WTC11 (cell line): ENCODE measurements around the gene PLEKHM3.

Source experiments
- IRF2 ChIP-seq: sonication (generic); formaldehyde crosslinking; IDR thresholded peaks from 2 replicates; pipeline ENCODE4 v1.8.0; 2022; ENCODE audit warnings: low read depth, missing genetic modification reagents, borderline replicate concordance
- JUN ChIP-seq: sonication (generic); formaldehyde crosslinking; IDR thresholded peaks from 2 replicates; pipeline ENCODE4 v1.8.0; 2023; ENCODE audit warnings: mild to moderate bottlenecking, missing genetic modification reagents
- RELA ChIP-seq: sonication (generic); formaldehyde crosslinking; IDR thresholded peaks from 2 replicates; pipeline ENCODE4 v1.8.1; 2022; ENCODE audit warnings: missing genetic modification reagents, mild to moderate bottlenecking, borderline replicate concordance
- SP1 ChIP-seq: sonication (generic); formaldehyde crosslinking; conservative IDR thresholded peaks from 2 replicates; pipeline ENCODE4 v1.8.1; 2022; ENCODE audit warnings: missing genetic modification reagents
- TEAD4 ChIP-seq: sonication (generic); formaldehyde crosslinking; IDR thresholded peaks from 2 replicates; pipeline ENCODE4 v1.8.0; 2022; ENCODE audit warnings: mild to moderate bottlenecking, missing genetic modification reagents
- ZNF416 ChIP-seq: fragments of 250-450 bp; sonication (Bioruptor Pico); IDR thresholded peaks from 2 replicates; pipeline ENCODE4 v1.9.0; 2021; ENCODE audit warnings: mild to moderate bottlenecking, inconsistent platforms
- TF ChIP-seq, protein P1 (sequence below): fragments of 200-600 bp; IDR thresholded peaks from 2 replicates; pipeline ENCODE4 v1.8.0; 2022; ENCODE audit warnings: antibody characterized with exemption
- TF ChIP-seq, protein P2 (sequence below): sonication (generic); formaldehyde crosslinking; IDR thresholded peaks from 2 replicates; pipeline ENCODE4 v1.8.1; 2022; ENCODE audit warnings: low read depth, mild to moderate bottlenecking, moderate library complexity, missing genetic modification reagents, borderline replicate concordance
- TF ChIP-seq, protein P3 (sequence below): sonication (generic); formaldehyde crosslinking; IDR thresholded peaks from 2 replicates; pipeline ENCODE4 v1.8.0; 2023; ENCODE audit warnings: mild to moderate bottlenecking, missing genetic modification reagents
- TF ChIP-seq, protein P4 (sequence below): fragments of 250-450 bp; sonication (Bioruptor Pico); conservative IDR thresholded peaks from 2 replicates; pipeline ENCODE4 v1.9.0; 2021; ENCODE audit warnings: mild to moderate bottlenecking

DNA sequence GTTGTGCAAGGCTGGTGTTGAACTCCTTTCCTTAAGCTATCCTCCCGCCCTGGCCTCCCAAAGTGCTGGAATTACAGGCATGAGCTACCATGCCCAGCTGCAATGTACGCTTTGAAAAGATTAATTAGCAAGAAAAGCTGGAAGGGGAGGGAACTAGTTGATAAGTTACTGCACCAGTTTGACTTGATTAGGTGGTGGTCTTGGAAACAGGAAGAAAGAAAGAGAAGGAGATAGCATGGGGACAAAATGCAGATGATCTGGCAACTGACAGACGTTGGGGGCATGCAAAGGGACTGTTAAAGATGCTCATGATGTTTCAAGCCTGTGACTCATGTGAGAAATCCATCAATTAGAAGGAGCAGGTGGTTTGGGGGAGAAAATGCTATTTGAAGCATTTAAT, 68.6 kb downstream of the PLEKHM3 start:
- TF ChIP-seq IRF2 (CRISPR knock-in tag) (no peak), ZNF416 (no peak), RELA (CRISPR knock-in tag) (no peak), TEAD4 (CRISPR knock-in tag) (no peak), SP1 (CRISPR knock-in tag) (no peak), JUN (CRISPR knock-in tag) (no peak)
- TF ChIP-seq, protein P1, sequence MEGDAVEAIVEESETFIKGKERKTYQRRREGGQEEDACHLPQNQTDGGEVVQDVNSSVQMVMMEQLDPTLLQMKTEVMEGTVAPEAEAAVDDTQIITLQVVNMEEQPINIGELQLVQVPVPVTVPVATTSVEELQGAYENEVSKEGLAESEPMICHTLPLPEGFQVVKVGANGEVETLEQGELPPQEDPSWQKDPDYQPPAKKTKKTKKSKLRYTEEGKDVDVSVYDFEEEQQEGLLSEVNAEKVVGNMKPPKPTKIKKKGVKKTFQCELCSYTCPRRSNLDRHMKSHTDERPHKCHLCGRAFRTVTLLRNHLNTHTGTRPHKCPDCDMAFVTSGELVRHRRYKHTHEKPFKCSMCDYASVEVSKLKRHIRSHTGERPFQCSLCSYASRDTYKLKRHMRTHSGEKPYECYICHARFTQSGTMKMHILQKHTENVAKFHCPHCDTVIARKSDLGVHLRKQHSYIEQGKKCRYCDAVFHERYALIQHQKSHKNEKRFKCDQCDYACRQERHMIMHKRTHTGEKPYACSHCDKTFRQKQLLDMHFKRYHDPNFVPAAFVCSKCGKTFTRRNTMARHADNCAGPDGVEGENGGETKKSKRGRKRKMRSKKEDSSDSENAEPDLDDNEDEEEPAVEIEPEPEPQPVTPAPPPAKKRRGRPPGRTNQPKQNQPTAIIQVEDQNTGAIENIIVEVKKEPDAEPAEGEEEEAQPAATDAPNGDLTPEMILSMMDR: no peak
- TF ChIP-seq, protein P2, sequence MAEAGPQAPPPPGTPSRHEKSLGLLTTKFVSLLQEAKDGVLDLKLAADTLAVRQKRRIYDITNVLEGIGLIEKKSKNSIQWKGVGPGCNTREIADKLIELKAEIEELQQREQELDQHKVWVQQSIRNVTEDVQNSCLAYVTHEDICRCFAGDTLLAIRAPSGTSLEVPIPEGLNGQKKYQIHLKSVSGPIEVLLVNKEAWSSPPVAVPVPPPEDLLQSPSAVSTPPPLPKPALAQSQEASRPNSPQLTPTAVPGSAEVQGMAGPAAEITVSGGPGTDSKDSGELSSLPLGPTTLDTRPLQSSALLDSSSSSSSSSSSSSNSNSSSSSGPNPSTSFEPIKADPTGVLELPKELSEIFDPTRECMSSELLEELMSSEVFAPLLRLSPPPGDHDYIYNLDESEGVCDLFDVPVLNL (CRISPR knock-in tag): no peak
- TF ChIP-seq, protein P3, sequence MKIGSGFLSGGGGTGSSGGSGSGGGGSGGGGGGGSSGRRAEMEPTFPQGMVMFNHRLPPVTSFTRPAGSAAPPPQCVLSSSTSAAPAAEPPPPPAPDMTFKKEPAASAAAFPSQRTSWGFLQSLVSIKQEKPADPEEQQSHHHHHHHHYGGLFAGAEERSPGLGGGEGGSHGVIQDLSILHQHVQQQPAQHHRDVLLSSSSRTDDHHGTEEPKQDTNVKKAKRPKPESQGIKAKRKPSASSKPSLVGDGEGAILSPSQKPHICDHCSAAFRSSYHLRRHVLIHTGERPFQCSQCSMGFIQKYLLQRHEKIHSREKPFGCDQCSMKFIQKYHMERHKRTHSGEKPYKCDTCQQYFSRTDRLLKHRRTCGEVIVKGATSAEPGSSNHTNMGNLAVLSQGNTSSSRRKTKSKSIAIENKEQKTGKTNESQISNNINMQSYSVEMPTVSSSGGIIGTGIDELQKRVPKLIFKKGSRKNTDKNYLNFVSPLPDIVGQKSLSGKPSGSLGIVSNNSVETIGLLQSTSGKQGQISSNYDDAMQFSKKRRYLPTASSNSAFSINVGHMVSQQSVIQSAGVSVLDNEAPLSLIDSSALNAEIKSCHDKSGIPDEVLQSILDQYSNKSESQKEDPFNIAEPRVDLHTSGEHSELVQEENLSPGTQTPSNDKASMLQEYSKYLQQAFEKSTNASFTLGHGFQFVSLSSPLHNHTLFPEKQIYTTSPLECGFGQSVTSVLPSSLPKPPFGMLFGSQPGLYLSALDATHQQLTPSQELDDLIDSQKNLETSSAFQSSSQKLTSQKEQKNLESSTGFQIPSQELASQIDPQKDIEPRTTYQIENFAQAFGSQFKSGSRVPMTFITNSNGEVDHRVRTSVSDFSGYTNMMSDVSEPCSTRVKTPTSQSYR (CRISPR knock-in tag): no peak
- TF ChIP-seq, protein P4, sequence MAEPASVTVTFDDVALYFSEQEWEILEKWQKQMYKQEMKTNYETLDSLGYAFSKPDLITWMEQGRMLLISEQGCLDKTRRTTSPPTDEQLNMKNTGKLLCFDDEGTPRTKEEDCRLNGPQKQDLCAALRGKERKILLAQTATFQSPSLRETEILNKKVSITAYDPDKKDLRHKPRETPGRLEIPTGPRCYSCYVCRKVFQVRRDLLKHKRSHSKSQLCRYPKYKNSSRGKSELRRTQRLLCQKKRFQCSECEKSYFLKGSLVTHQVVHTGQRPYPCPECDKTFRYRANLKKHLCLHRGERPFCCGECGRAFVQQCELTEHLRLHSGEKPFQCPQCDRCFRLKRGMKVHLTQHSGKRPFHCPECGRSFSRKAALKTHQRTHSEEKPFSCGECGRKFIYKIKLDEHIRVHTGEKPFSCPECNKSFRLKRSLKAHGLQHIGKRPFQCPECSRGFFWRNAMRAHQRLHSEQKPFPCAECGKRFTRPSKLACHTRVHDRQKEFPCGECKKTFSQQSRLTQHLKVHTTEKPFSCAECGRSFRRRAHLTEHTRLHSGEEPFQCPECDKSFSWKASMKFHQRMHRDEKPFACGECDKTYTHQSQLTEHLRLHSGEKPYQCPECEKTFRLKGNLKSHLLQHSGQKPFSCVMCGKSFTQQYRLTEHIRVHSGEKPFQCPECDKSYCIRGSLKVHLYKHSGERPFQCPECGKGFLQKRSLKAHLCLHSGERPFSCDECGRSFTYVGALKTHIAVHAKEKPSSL (CRISPR knock-in tag): no peak
